ENCODE data around the gene ERBB4. TPM values are rescaled to one million over a fixed set of nuclear protein-coding genes. Genes with fewer than 3 reads are reported as not detected.

ERBB4 gene
- total RNA-seq, 2 experiments from 2014 or later, result not detected

- H2AFZ ChIP-seq (ENCODE audit: low read length), result no peak overlapping the region
- no peaks in the 10 kb centered on the region for H3K9me3 ChIP-seq (ENCODE audit: low read length)
- no peaks in the 10 kb centered on the region for H3K9me2 ChIP-seq (ENCODE audit: insufficient read depth, low read length)
- H4K20me1 ChIP-seq (ENCODE audit: insufficient read depth, low read length), result no peaks in the 10 kb centered on the region
- no peak for DNase-seq (ENCODE audit: low spot score)
- no peak overlapping the region for H3K4me2 ChIP-seq (ENCODE audit: low read length)
- TF ChIP-seq CTCF (conservative IDR thresholded peaks at IDR 0.05; ENCODE audit: low read length), result no peak
- ChIA-PET CTCF (ENCODE audit: unreplicated experiment) (no interaction called here), POLR2A (no interaction called here)
- H3K4me3 ChIP-seq (ENCODE audit: low read depth, low read length, poor library complexity, severe bottlenecking), result no peak overlapping the region
- H3K36me3 ChIP-seq (ENCODE audit: insufficient read depth, low read length), result no peaks in the 10 kb centered on the region
- no TSS peak for BruUV-seq (replicated peaks)
- intact Hi-C loops (cut with micrococcal nuclease; ENCODE audit: unreplicated experiment), result no loop called here
- no peaks in the 10 kb centered on the region for H3K4me1 ChIP-seq (ENCODE audit: insufficient read depth, low read length, poor library complexity, severe bottlenecking)
- H3K27ac ChIP-seq (ENCODE audit: low read depth, low read length, poor library complexity, severe bottlenecking), result no peak overlapping the region
- no peaks in the 10 kb centered on the region for H3K79me2 ChIP-seq (ENCODE audit: insufficient read depth, low read depth, low read length)
Measured at GRCh38 chr2:212208467-212208866, 330.1 kb downstream of the ERBB4 start.

GRCh38 chr2:212197776-212198175, 340.8 kb downstream of the ERBB4 start:
- no peak overlapping the region for H3K4me3 ChIP-seq (ENCODE audit: low read depth, low read length, poor library complexity, severe bottlenecking)
- H3K4me2 ChIP-seq (ENCODE audit: low read length), result no peak overlapping the region
- no peak for DNase-seq (ENCODE audit: low spot score)
- no peaks in the 10 kb centered on the region for H3K36me3 ChIP-seq (ENCODE audit: insufficient read depth, low read length)
- TF ChIP-seq EZH2phosphoT487 (IDR thresholded peaks at IDR 0.05; ENCODE audit: borderline replicate concordance, low read depth, low read length) (no peak), CTCF (conservative IDR thresholded peaks at IDR 0.05; ENCODE audit: low read length) (no peak)
- H3K9me2 ChIP-seq (ENCODE audit: insufficient read depth, low read length), result no peaks in the 10 kb centered on the region
- H3K79me2 ChIP-seq (ENCODE audit: insufficient read depth, low read depth, low read length), result no peaks in the 10 kb centered on the region
- H4K20me1 ChIP-seq (ENCODE audit: insufficient read depth, low read length), result no peaks in the 10 kb centered on the region
- no peak overlapping the region for H2AFZ ChIP-seq (ENCODE audit: low read length)
- CTCF ChIA-PET (ENCODE audit: unreplicated experiment), result no interaction called here
- POLR2A ChIA-PET, result interaction anchor here (0.6 kb wide), 1 partner anchor 13 kb away, joined by 3 read pairs; no protein-coding TSS in a partner anchor
- no peaks in the 10 kb centered on the region for H3K9me3 ChIP-seq (ENCODE audit: low read length)
- no TSS peak for BruUV-seq (replicated peaks)
- intact Hi-C loops (cut with micrococcal nuclease; ENCODE audit: unreplicated experiment), result no loop called here
- no peak overlapping the region for H3K27ac ChIP-seq (ENCODE audit: low read depth, low read length, poor library complexity, severe bottlenecking)
- no peaks in the 10 kb centered on the region for H3K4me1 ChIP-seq (ENCODE audit: insufficient read depth, low read length, poor library complexity, severe bottlenecking)

GRCh38 chr2:212195626-212196025, 343.0 kb downstream of the ERBB4 start:
- Histone ChIP-seq H3K4me3 (ENCODE audit: low read depth, low read length, poor library complexity, severe bottlenecking) (no peak overlapping the region), H3K36me3 (ENCODE audit: insufficient read depth, low read length) (no peaks in the 10 kb centered on the region), H4K20me1 (ENCODE audit: insufficient read depth, low read length) (no peaks in the 10 kb centered on the region), H3K79me2 (ENCODE audit: insufficient read depth, low read depth, low read length) (no peaks in the 10 kb centered on the region), H3K27ac (ENCODE audit: low read depth, low read length, poor library complexity, severe bottlenecking) (no peak overlapping the region), H3K9me2 (ENCODE audit: insufficient read depth, low read length) (no peaks in the 10 kb centered on the region), H3K4me2 (ENCODE audit: low read length) (no peak overlapping the region), H2AFZ (ENCODE audit: low read length) (no peak overlapping the region), H3K4me1 (ENCODE audit: insufficient read depth, low read length, poor library complexity, severe bottlenecking) (no peaks in the 10 kb centered on the region), H3K9me3 (ENCODE audit: low read length) (no peaks in the 10 kb centered on the region)
- no TSS peak for BruUV-seq (replicated peaks)
- no peak for TF ChIP-seq CTCF (conservative IDR thresholded peaks at IDR 0.05; ENCODE audit: low read length)
- no peak for TF ChIP-seq EZH2phosphoT487 (IDR thresholded peaks at IDR 0.05; ENCODE audit: borderline replicate concordance, low read depth, low read length)
- CTCF ChIA-PET (ENCODE audit: unreplicated experiment), result no interaction called here
- intact Hi-C loops (cut with micrococcal nuclease; ENCODE audit: unreplicated experiment), result no loop called here
- no peak for DNase-seq (ENCODE audit: low spot score)
- POLR2A ChIA-PET, result no interaction called here
